Endothelial cell of umbilical vein (primary cell): ENCODE results near the gene FGF22.

Experiments used
- EZH2 ChIP-seq: IDR thresholded peaks from 2 replicates; pipeline ENCODE4 v1.6.1; 2012; ENCODE audit warnings: borderline replicate concordance, low read depth, mild to moderate bottlenecking, moderate library complexity, low read length, inconsistent platforms; ENCODE audit not compliant: severe bottlenecking
- MYC ChIP-seq: IDR thresholded peaks from one replicate; pipeline ENCODE4 v1.6.1; 2011; ENCODE audit warnings: mild to moderate bottlenecking, low read depth, low read length
- POLR2A ChIP-seq: IDR thresholded peaks from 2 replicates; pipeline ENCODE4 v1.6.1; 2012; ENCODE audit warnings: low read depth, mild to moderate bottlenecking, control low read depth, low read length
- POLR2AphosphoS5 ChIP-seq: IDR thresholded peaks from 2 replicates; pipeline ENCODE4 v1.6.1; 2012; ENCODE audit warnings: low read depth, mild to moderate bottlenecking, control low read depth, low read length, moderate library complexity; ENCODE audit not compliant: insufficient read depth
- TF ChIP-seq, protein P1 (sequence below), 2 donors: IDR thresholded peaks; 1 replicate in 1 of 2; 2 replicates in 1 of 2; pipeline ENCODE4 v1.5.1; 2011; ENCODE audit warnings: low read length in 2 of 2, mild to moderate bottlenecking in 2 of 2, moderate library complexity in 2 of 2, control low read depth in 1 of 2, inconsistent platforms in 1 of 2, low read depth in 1 of 2; ENCODE audit not compliant: insufficient read depth in 1 of 2; ENCODE audit errors: extremely low read depth in 1 of 2
- TF ChIP-seq, protein P2 (sequence below): IDR thresholded peaks from 2 replicates; pipeline ENCODE4 v1.6.1; 2011; ENCODE audit not compliant: insufficient read depth, insufficient read length

DNA sequence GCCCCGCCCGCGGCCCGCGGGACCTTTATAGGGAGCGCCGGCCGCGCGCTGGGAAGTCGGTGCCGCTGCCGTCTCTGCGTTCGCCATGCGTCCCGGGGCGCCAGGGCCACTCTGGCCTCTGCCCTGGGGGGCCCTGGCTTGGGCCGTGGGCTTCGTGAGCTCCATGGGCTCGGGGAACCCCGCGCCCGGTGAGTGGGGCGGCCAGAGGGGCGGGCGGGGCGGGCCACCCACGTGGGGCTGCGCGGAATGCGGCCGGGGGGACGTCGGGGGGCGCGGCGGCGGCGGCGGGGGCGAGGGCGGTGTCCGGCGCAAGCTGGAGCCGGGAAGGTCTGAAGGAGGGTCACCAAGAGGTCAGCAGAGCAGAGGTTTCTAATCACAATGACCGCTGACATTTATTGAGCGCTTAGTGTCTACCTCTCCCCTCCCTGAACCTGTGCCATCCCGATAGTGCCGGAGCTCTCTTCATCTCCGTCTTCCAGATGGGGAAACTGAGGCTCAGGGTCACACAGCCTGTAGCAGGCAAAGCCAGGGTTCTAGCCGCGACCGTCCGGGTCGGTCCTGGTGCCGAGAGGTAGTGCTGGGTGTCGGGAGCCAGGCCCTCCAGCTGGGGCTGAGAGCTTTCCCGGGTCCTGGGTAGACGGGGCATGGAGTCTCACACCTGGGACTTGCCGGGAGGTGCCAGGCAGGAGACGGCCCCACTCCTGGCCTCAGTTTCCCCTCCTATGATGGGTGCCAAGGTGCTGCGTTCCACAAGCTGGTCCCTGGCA lies 36.8 kb downstream of the FGF22 start, which contains the start of gene FSTL3:
- TF ChIP-seq, protein P1, sequence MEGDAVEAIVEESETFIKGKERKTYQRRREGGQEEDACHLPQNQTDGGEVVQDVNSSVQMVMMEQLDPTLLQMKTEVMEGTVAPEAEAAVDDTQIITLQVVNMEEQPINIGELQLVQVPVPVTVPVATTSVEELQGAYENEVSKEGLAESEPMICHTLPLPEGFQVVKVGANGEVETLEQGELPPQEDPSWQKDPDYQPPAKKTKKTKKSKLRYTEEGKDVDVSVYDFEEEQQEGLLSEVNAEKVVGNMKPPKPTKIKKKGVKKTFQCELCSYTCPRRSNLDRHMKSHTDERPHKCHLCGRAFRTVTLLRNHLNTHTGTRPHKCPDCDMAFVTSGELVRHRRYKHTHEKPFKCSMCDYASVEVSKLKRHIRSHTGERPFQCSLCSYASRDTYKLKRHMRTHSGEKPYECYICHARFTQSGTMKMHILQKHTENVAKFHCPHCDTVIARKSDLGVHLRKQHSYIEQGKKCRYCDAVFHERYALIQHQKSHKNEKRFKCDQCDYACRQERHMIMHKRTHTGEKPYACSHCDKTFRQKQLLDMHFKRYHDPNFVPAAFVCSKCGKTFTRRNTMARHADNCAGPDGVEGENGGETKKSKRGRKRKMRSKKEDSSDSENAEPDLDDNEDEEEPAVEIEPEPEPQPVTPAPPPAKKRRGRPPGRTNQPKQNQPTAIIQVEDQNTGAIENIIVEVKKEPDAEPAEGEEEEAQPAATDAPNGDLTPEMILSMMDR (IDR thresholded peaks at IDR 0.05; ENCODE audit: extremely low read depth in 1 of 2, insufficient read depth in 1 of 2, low read depth in 1 of 2, low read length in 2 of 2): no peak
- TF ChIP-seq POLR2AphosphoS5: peak; percentile 45
- TF ChIP-seq POLR2A: peak; percentile 67
- no peak for TF ChIP-seq EZH2
- TF ChIP-seq, protein P2, sequence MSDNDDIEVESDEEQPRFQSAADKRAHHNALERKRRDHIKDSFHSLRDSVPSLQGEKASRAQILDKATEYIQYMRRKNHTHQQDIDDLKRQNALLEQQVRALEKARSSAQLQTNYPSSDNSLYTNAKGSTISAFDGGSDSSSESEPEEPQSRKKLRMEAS: no peak
- no peak for TF ChIP-seq MYC
